K562 (cell line): ENCODE results near the gene RNF144A. TPM values are rescaled to one million over a fixed set of nuclear protein-coding genes. Genes with fewer than 3 reads are reported as not detected.
A peak's percentile ranks its signal among the peaks of the same experiment; 100 is the strongest.

ENCODE experiments used
- ATAC-seq: fragments of 200-7000 bp; cut with Tn5 transposase; 3 replicates; pipeline ENCODE4 v1.9.1; 2020; ENCODE audit warnings: moderate library complexity
- BruUV-seq: library from RNA; stranded (reverse); fragments of 400-500 nt; replicated peaks from 2 replicates; lab custom pipeline; 2021; lab: Mats Ljungman, UMichigan
- CTCF ChIA-PET: fragments of 300-600 bp; formaldehyde crosslinking; extraction: SDS; loops from one replicate; lab custom pipeline; 2021; ENCODE audit warnings: low intra/inter-chr PET ratio; lab: Yijun Ruan, JAX
- POLR2A ChIA-PET: fragments of 300-600, 350-650 bp; sonication (Branson Sonifier 250); formaldehyde crosslinking; extraction: SDS; loops from one replicate; lab custom pipeline; 2021; ENCODE audit warnings: antibody characterized with exemption, inconsistent platforms; lab: Yijun Ruan, JAX
- DNase-seq, 4 experiments: peaks; one replicate each; pipeline versions ENCODE4 v3.0.0 to v3.0.0-alpha.2; 2011 to 2018; ENCODE audit warnings: low spot score in 3 of 4, mixed read lengths in 3 of 4; ENCODE audit errors: extremely low read depth in 1 of 4
- FAIRE-seq: peaks from 2 replicates; lab custom pipeline; 2011; peaks lifted over from hg19 to GRCh38; lab: Jason Lieb, UNC
- H2AFZ ChIP-seq: 2 replicates; pipeline ENCODE4 v1.6.0; 2011; ENCODE audit warnings: low read depth, low read length, control low read depth, inconsistent platforms
- H3K27ac ChIP-seq: fragments of 200-600 bp; 3 replicates; pipeline ENCODE4 v1.8.0; 2011; ENCODE audit warnings: low read depth, mild to moderate bottlenecking, control low read depth, inconsistent platforms, low read length, moderate library complexity, mixed read lengths; ENCODE audit errors: extremely low read depth
- H3K27me3 ChIP-seq, 2 experiments: fragments of 300-600 bp in 1 of 2; 2 replicates in 1 of 2; 3 replicates in 1 of 2; pipeline versions ENCODE4 v1.6.0 to v1.8.0; 2011; ENCODE audit warnings: inconsistent platforms in 2 of 2, low read length in 2 of 2, mild to moderate bottlenecking in 1 of 2, mixed read lengths in 1 of 2, moderate library complexity in 1 of 2; ENCODE audit not compliant: control insufficient read depth in 2 of 2, insufficient read depth in 2 of 2
- H3K36me3 ChIP-seq: fragments of 300-600 bp; 3 replicates; pipeline ENCODE4 v1.8.0; 2011; ENCODE audit warnings: mild to moderate bottlenecking, low read length, inconsistent platforms; ENCODE audit not compliant: control insufficient read depth, insufficient read depth
- H3K4me1 ChIP-seq, 2 experiments: fragments of 200-600 bp in 1 of 2; replicated peaks in 1 of 2; 2 replicates in 1 of 2; 3 replicates in 1 of 2; pipeline versions ENCODE4 v1.5.1 to v1.8.0; 2011; ENCODE audit warnings: inconsistent platforms in 2 of 2, low read length in 2 of 2, mild to moderate bottlenecking in 1 of 2, mixed read lengths in 1 of 2, moderate library complexity in 1 of 2; ENCODE audit not compliant: control insufficient read depth in 2 of 2, insufficient read depth in 2 of 2
- H3K4me2 ChIP-seq: 2 replicates; pipeline ENCODE4 v1.6.1; 2011; ENCODE audit warnings: low read length, control low read depth, inconsistent platforms, mixed read lengths; ENCODE audit not compliant: insufficient read depth
- H3K4me3 ChIP-seq: fragments of 200-600 bp; sonication (generic), shearing (Covaris generic); 2 replicates; pipeline ENCODE4 v1.5.1; 2016; ENCODE audit warnings: control low read depth, inconsistent platforms
- H3K79me2 ChIP-seq: fragments of 200-600 bp; 3 replicates; pipeline ENCODE4 v1.8.0; 2011; ENCODE audit warnings: low read length, inconsistent platforms; ENCODE audit not compliant: control insufficient read depth, insufficient read depth
- H3K9ac ChIP-seq, 2 experiments: 2 replicates each; pipeline versions ENCODE4 v1.6.0 to v1.6.1; 2011; ENCODE audit warnings: low read depth in 2 of 2, low read length in 2 of 2, control low read depth in 1 of 2, inconsistent platforms in 1 of 2, mild to moderate bottlenecking in 1 of 2, mixed read lengths in 1 of 2; ENCODE audit not compliant: insufficient read depth in 1 of 2
- H3K9me1 ChIP-seq: one replicate; pipeline ENCODE4 v1.6.0; 2011; ENCODE audit warnings: inconsistent platforms, mild to moderate bottlenecking, low read length, moderate library complexity; ENCODE audit not compliant: control insufficient read depth, insufficient read depth
- H3K9me3 ChIP-seq: replicated peaks from 2 replicates; pipeline ENCODE4 v1.5.1; 2011; ENCODE audit warnings: low read depth, low read length, inconsistent platforms; ENCODE audit not compliant: control insufficient read depth, insufficient read depth
- H4K20me1 ChIP-seq: replicated peaks from 2 replicates; pipeline ENCODE4 v1.6.1; 2011; ENCODE audit warnings: low read length, inconsistent platforms, mixed read lengths; ENCODE audit not compliant: control insufficient read depth, insufficient read depth
- CEBPB ChIP-seq: fragments of 450-650 bp; IDR thresholded peaks from 2 replicates; pipeline ENCODE4 v1.6.1; 2016; ENCODE audit warnings: missing genetic modification characterization, missing compliant biosample characterization
- CEBPG ChIP-seq, 3 experiments: fragments of 200-800 bp in 1 of 3; sonication (Bioruptor generic) in 1 of 3; sonication (generic) in 1 of 3; formaldehyde crosslinking in 1 of 3; IDR thresholded peaks in 2 of 3; conservative IDR thresholded peaks in 1 of 3; 2 replicates each; pipeline versions ENCODE4 v1.6.1 to v1.8.0; 2016 to 2022; ENCODE audit warnings: missing compliant biosample characterization in 2 of 3, missing genetic modification characterization in 2 of 3, mild to moderate bottlenecking in 1 of 3, missing genetic modification reagents in 1 of 3
- PHF21A ChIP-seq: fragments of 450-650 bp; IDR thresholded peaks from 2 replicates; pipeline ENCODE4 v1.6.1; 2017; ENCODE audit warnings: low read depth, borderline replicate concordance
- TAL1 ChIP-seq: fragments of 450-650 bp; IDR thresholded peaks from 2 replicates; pipeline ENCODE4 v1.6.1; 2016; ENCODE audit warnings: mild to moderate bottlenecking
- ZNF263 ChIP-seq: sonication (generic); formaldehyde crosslinking; IDR thresholded peaks from 2 replicates; pipeline ENCODE4 v1.8.0; 2022; ENCODE audit warnings: mild to moderate bottlenecking, missing genetic modification reagents, borderline replicate concordance
- ZSCAN32 ChIP-seq: fragments of 450-650 bp; formaldehyde crosslinking; IDR thresholded peaks from 2 replicates; pipeline ENCODE4 v1.4.0; 2020; ENCODE audit warnings: mild to moderate bottlenecking, moderate library complexity
- WGBS: fragments of 100-300 bp; shearing (Covaris generic); methylation state at CpG from one replicate; pipeline ENCODE4 v1.1.6; 2016; ENCODE audit warnings: low coverage, mixed read lengths; ENCODE audit not compliant: insufficient coverage; ENCODE audit errors: missing lambda C conversion rate; 5-methylcytosine and 5-hydroxymethylcytosine counted together
- in situ Hi-C: fragments of 300-500 bp; cut with MboI; formaldehyde crosslinking; loops from 4 replicates; pipeline ENCODE4 v1.15.0; 2018; ENCODE audit warnings: inconsistent platforms, mixed read lengths
- intact Hi-C: fragments of 100-400 bp; cut with micrococcal nuclease; formaldehyde crosslinking; loops from 2 replicates; pipeline ENCODE4 v1.14.2; 2022
- polyA plus RNA-seq, 8 experiments: library from polyadenylated mRNA; depleted of rRNA in 4 of 8; stranded (reverse) in 5 of 8; unstranded in 3 of 8; fragments of >200 nt; fragmentation: Nextera tagmentation in 2 of 8; fragmentation: Illumina TruSeq in 1 of 8; extraction: Ambion mirVana in 2 of 8; extraction: Trizol in 1 of 8; gene quantifications; 2 replicates each; pipeline versions ENCODE4 v1.2.1 to v1.2.3, GENCODE V29; 2011 to 2014; ENCODE audit warnings: inconsistent platforms in 1 of 8, missing spikeins in 1 of 8
- total RNA-seq, 7 experiments: library from RNA; depleted of rRNA in 6 of 7; stranded (reverse); fragments of >200 nt in 6 of 7; fragmentation: Illumina TruSeq in 2 of 7; extraction: Trizol in 2 of 7; gene quantifications; 2 replicates each; pipeline versions ENCODE4 v1.2.1 to v1.2.3, GENCODE V29; 2011 to 2021; ENCODE audit warnings: low replicate concordance in 1 of 7

Gene RNF144A
- total and polyA plus RNA-seq, 9 of the 15 experiments (the other 6 are each of a cell fraction or from before 2014, with no cell fraction given), result 0.96 to 11.3 (median 6.2) TPM

DNA sequence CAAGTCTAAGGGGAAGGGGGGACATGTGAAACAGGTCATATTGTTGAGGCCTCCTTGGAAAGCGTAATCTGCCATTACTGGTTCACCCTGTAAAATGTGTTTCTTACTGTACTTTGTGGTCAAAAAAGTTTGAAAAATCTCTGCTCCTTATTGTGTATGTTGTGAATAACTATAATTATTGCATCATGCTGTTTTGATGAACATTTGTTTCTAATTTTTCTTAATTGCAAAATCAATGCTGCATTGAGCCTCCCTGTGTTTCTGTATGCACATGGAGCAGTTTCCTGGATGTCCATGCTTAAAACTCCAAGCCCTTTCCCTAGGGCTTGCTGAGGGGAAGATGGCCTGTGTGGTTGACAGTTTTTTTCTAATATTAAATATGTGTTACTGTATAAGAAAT is 158.6 kb downstream of the RNF144A start:
- intact Hi-C loops, result no loop called here
- ChIA-PET POLR2A (no interaction called here), CTCF (no interaction called here)
- DNase-seq, result no peak
- H3K9me3 ChIP-seq, result no peaks in the 10 kb centered on the region
- H3K9ac ChIP-seq, result no peak overlapping the region
- H3K9me1 ChIP-seq, result no peaks in the 10 kb centered on the region
- no peaks in the 10 kb centered on the region for H3K27me3 ChIP-seq
- H3K79me2 ChIP-seq, result no peaks in the 10 kb centered on the region
- H3K4me2 ChIP-seq, result no peak overlapping the region
- 20% methylated on average over 1 of the region's 1 CpG for WGBS
- no peak for FAIRE-seq
- no peaks in the 10 kb centered on the region; a peak in 1 of 5 replicates for H3K4me1 ChIP-seq
- no peak overlapping the region for H2AFZ ChIP-seq
- no peak for ATAC-seq
- H3K36me3 ChIP-seq, result no peaks in the 10 kb centered on the region
- TF ChIP-seq TAL1, result no peak
- TF ChIP-seq ZSCAN32 (CRISPR knock-in tag), result peak; percentile 76; the same call in 1 of the 2 replicates
- TF ChIP-seq ZNF263 (CRISPR knock-in tag), result no peak
- TF ChIP-seq CEBPB, result 0 out of 2 replicates have a peak, but pooled peaks have one; percentile 13
- no peak for TF ChIP-seq CEBPG (CRISPR knock-in tag; IDR thresholded peaks at IDR 0.05)
- TF ChIP-seq CEBPG (tag; conservative IDR thresholded peaks at IDR 0.05 in 1 of 2, IDR thresholded peaks at IDR 0.05 in 1 of 2), result peak in 1 of 2 experiments; percentile 78; a peak in 2 of 4 replicates
- no peak for TF ChIP-seq PHF21A
- TF ChIP-seq, all 486 proteins: peak for 3
- no TSS peak for BruUV-seq
- in situ Hi-C loops, result loop anchor here (25.0 kb wide), 1 partner anchor 1611 kb away; the partner anchor contains the start of gene ID2
- Histone ChIP-seq H3K27ac (no peak overlapping the region), H3K4me3 (no peak overlapping the region), H4K20me1 (no peaks in the 10 kb centered on the region)
